Measurements from ENCODE around the gene S1PR5.
"Not testable (repeated sequence)": the region's sequence is repeated elsewhere in the genome, so short reads cannot be mapped to it uniquely, and the experiment has no call there.

DNA sequence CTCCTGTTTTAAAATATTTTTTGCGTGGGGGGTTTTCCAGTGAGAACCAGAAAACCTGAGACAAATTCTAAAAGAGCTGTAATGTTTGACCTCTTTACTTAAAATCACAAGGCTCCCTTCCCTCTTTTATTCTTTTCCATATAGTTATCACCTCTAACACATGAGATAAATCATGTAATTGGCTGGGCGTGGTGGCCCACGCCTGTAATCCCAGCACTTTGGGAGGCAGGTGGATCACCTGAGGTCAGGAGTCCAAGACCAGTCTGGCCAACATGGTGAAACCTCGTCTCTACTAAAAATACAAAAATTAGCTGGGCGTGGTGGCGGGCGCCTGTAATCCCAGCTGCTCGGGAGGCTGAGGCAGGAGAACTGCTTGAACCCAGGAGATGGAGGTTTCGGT lies 33.8 kb upstream of the S1PR5 start:
- not testable (repeated sequence) for TF ChIP-seq ZNF274 (IDR thresholded peaks at IDR 0.05; ENCODE audit: low read depth, low read length); SRF (IDR thresholded peaks at IDR 0.05; ENCODE audit: low read depth); EZH2 (IDR thresholded peaks at IDR 0.05); POLR2AphosphoS5 (IDR thresholded peaks at IDR 0.05; ENCODE audit: low read depth, low read length); RAD21 (IDR thresholded peaks at IDR 0.05; ENCODE audit: low read depth); SP1 (IDR thresholded peaks at IDR 0.05; ENCODE audit: low read depth)
- TF ChIP-seq, protein P1, sequence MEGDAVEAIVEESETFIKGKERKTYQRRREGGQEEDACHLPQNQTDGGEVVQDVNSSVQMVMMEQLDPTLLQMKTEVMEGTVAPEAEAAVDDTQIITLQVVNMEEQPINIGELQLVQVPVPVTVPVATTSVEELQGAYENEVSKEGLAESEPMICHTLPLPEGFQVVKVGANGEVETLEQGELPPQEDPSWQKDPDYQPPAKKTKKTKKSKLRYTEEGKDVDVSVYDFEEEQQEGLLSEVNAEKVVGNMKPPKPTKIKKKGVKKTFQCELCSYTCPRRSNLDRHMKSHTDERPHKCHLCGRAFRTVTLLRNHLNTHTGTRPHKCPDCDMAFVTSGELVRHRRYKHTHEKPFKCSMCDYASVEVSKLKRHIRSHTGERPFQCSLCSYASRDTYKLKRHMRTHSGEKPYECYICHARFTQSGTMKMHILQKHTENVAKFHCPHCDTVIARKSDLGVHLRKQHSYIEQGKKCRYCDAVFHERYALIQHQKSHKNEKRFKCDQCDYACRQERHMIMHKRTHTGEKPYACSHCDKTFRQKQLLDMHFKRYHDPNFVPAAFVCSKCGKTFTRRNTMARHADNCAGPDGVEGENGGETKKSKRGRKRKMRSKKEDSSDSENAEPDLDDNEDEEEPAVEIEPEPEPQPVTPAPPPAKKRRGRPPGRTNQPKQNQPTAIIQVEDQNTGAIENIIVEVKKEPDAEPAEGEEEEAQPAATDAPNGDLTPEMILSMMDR (IDR thresholded peaks at IDR 0.05 in 2 of 3, conservative IDR thresholded peaks at IDR 0.05 in 1 of 3; ENCODE audit: borderline replicate concordance in 1 of 3, insufficient read depth in 1 of 3, low read depth in 2 of 3, low read length in 2 of 3) = not testable (repeated sequence)
- TF ChIP-seq, protein P2, sequence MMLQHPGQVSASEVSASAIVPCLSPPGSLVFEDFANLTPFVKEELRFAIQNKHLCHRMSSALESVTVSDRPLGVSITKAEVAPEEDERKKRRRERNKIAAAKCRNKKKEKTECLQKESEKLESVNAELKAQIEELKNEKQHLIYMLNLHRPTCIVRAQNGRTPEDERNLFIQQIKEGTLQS (IDR thresholded peaks at IDR 0.05) = not testable (repeated sequence)
- TF ChIP-seq, protein P3, sequence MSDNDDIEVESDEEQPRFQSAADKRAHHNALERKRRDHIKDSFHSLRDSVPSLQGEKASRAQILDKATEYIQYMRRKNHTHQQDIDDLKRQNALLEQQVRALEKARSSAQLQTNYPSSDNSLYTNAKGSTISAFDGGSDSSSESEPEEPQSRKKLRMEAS (IDR thresholded peaks at IDR 0.05) = not testable (repeated sequence)

Measured in HCT116 (cell line).